ENCODE data around the gene NRBF2. TPM values are rescaled to one million over a fixed set of nuclear protein-coding genes. Genes with fewer than 3 reads are reported as not detected.

The NRBF2 gene
- total and polyA plus RNA-seq, 2 experiments from 2014 or later, result 35.6 to 44.5 TPM

- 65% methylated on average over 4 of the region's 4 CpGs for WGBS (ENCODE audit: low lambda C conversion rate, missing lambda C conversion rate)
Measured at GRCh38 chr10:63084690-63085382, 48.3 kb upstream of the NRBF2 start.

DNA sequence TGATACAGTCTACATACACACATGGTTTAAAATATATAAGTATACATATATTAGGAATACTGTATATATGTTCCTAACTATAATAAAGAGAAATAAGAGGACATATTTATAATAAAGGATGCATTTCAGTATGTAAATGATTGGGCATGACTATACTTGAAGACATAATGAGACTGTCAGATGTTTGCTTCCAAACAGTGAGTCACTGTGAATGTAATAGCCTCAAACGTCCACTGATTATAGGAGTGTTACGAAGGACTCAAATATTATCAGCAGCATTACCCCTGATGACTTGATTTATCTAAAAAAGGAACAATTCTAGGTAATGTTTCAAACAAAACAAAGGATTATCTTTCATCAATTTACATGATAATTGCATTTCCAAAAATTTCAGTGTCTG is 39.9 kb upstream of the NRBF2 start:
- 67% methylated on average over 2 of the region's 2 CpGs for WGBS (ENCODE audit: low lambda C conversion rate, missing lambda C conversion rate)
- no peaks in the 10 kb centered on the region for H3K27me3 ChIP-seq
- H3K36me3 ChIP-seq (replicated peaks; ENCODE audit: insufficient read depth, low read depth), result no peaks in the 10 kb centered on the region
- no peaks in the 10 kb centered on the region for H3K9me3 ChIP-seq (ENCODE audit: low read depth)
- H3K27ac ChIP-seq, result no peak overlapping the region
- no peak overlapping the region for H3K4me2 ChIP-seq
- H3K4me3 ChIP-seq, result no peak overlapping the region
- no peak overlapping the region for H2AFZ ChIP-seq
- no peaks in the 10 kb centered on the region for H3K79me2 ChIP-seq
- H3K9me2 ChIP-seq (replicated peaks; ENCODE audit: insufficient read depth), result no peaks in the 10 kb centered on the region
- no peak for DNase-seq (ENCODE audit: low spot score)
- H4K20me1 ChIP-seq (ENCODE audit: insufficient read depth, poor library complexity, severe bottlenecking), result no peaks in the 10 kb centered on the region
- TF ChIP-seq EZH2phosphoT487 (IDR thresholded peaks at IDR 0.05; ENCODE audit: low read depth, severe bottlenecking, unreplicated experiment) (no peak), EZH2 (IDR thresholded peaks at IDR 0.05; ENCODE audit: borderline replicate concordance) (no peak)
- TF ChIP-seq, protein P1, sequence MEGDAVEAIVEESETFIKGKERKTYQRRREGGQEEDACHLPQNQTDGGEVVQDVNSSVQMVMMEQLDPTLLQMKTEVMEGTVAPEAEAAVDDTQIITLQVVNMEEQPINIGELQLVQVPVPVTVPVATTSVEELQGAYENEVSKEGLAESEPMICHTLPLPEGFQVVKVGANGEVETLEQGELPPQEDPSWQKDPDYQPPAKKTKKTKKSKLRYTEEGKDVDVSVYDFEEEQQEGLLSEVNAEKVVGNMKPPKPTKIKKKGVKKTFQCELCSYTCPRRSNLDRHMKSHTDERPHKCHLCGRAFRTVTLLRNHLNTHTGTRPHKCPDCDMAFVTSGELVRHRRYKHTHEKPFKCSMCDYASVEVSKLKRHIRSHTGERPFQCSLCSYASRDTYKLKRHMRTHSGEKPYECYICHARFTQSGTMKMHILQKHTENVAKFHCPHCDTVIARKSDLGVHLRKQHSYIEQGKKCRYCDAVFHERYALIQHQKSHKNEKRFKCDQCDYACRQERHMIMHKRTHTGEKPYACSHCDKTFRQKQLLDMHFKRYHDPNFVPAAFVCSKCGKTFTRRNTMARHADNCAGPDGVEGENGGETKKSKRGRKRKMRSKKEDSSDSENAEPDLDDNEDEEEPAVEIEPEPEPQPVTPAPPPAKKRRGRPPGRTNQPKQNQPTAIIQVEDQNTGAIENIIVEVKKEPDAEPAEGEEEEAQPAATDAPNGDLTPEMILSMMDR (IDR thresholded peaks at IDR 0.05; ENCODE audit: poor library complexity), result no peak
- H3K4me1 ChIP-seq (ENCODE audit: insufficient read depth), result no peaks in the 10 kb centered on the region

More at GRCh38 chr10:63084690-63085382, 48.3 kb upstream of the NRBF2 start:
- TF ChIP-seq EZH2phosphoT487 (IDR thresholded peaks at IDR 0.05; ENCODE audit: low read depth, severe bottlenecking, unreplicated experiment) (no peak), EZH2 (IDR thresholded peaks at IDR 0.05; ENCODE audit: borderline replicate concordance) (no peak)
- TF ChIP-seq, protein P1 (IDR thresholded peaks at IDR 0.05; ENCODE audit: poor library complexity), result no peak
- H2AFZ ChIP-seq, result no peak overlapping the region
- H3K79me2 ChIP-seq, result no peaks in the 10 kb centered on the region
- H3K9me3 ChIP-seq (ENCODE audit: low read depth), result no peaks in the 10 kb centered on the region
- no peaks in the 10 kb centered on the region for H3K9me2 ChIP-seq (replicated peaks; ENCODE audit: insufficient read depth)
- H3K27ac ChIP-seq, result no peak overlapping the region
- H3K4me1 ChIP-seq (ENCODE audit: insufficient read depth), result no peaks in the 10 kb centered on the region
- no peaks in the 10 kb centered on the region for H3K27me3 ChIP-seq
- H4K20me1 ChIP-seq (ENCODE audit: insufficient read depth, poor library complexity, severe bottlenecking), result no peaks in the 10 kb centered on the region
- DNase-seq (ENCODE audit: low spot score), result no peak
- H3K36me3 ChIP-seq (replicated peaks; ENCODE audit: insufficient read depth, low read depth), result no peaks in the 10 kb centered on the region
- no peak overlapping the region for H3K4me3 ChIP-seq
- H3K4me2 ChIP-seq, result no peak overlapping the region

- H3K27ac ChIP-seq, result no peak overlapping the region
- 96% methylated on average over 2 of the region's 2 CpGs for WGBS (ENCODE audit: low lambda C conversion rate, missing lambda C conversion rate)
- no peaks in the 10 kb centered on the region for H3K36me3 ChIP-seq (replicated peaks; ENCODE audit: insufficient read depth, low read depth)
- H2AFZ ChIP-seq, result no peak overlapping the region
- H3K9me2 ChIP-seq (replicated peaks; ENCODE audit: insufficient read depth), result no peaks in the 10 kb centered on the region
- no peaks in the 10 kb centered on the region for H3K4me1 ChIP-seq (ENCODE audit: insufficient read depth)
- no peaks in the 10 kb centered on the region for H3K9me3 ChIP-seq (ENCODE audit: low read depth)
- H3K27me3 ChIP-seq, result no peaks in the 10 kb centered on the region
- H3K4me3 ChIP-seq, result no peak overlapping the region
- H4K20me1 ChIP-seq (ENCODE audit: insufficient read depth, poor library complexity, severe bottlenecking), result no peaks in the 10 kb centered on the region
- DNase-seq (ENCODE audit: low spot score), result no peak
- H3K79me2 ChIP-seq, result no peaks in the 10 kb centered on the region
- H3K4me2 ChIP-seq, result no peak overlapping the region
- TF ChIP-seq, protein P1 (IDR thresholded peaks at IDR 0.05; ENCODE audit: poor library complexity), result no peak
- no peak for TF ChIP-seq EZH2 (IDR thresholded peaks at IDR 0.05; ENCODE audit: borderline replicate concordance)
- TF ChIP-seq EZH2phosphoT487 (IDR thresholded peaks at IDR 0.05; ENCODE audit: low read depth, severe bottlenecking, unreplicated experiment), result no peak
Measured at GRCh38 chr10:63094405-63094804, 38.7 kb upstream of the NRBF2 start.
